SK-N-SH (cell line): ENCODE data around the gene CRB3. TPM values are rescaled to one million over a fixed set of nuclear protein-coding genes. Genes with fewer than 3 reads are reported as not detected.

Source experiments
- CTCF ChIA-PET: fragments of 300-600, 350-600 bp; formaldehyde crosslinking; extraction: SDS; loops from one replicate; lab custom pipeline; 2021; lab: Yijun Ruan, JAX
- POLR2A ChIA-PET: fragments of 350-600 bp; sonication (Branson Sonifier 250); formaldehyde crosslinking; extraction: SDS; loops from one replicate; lab custom pipeline; 2020; ENCODE audit warnings: antibody characterized with exemption, inconsistent platforms; lab: Yijun Ruan, JAX
- DNase-seq: peaks from one replicate; pipeline ENCODE4 v3.0.0; 2012
- H2AFZ ChIP-seq: fragments of 200-600 bp; sonication (generic); 2 replicates; pipeline ENCODE4 v1.8.1; 2016; ENCODE audit warnings: antibody characterized with exemption, mild to moderate bottlenecking, low read depth
- H3F3A ChIP-seq: fragments of 200-600 bp; sonication (generic); replicated peaks from 2 replicates; pipeline ENCODE3; 2016; ENCODE audit warnings: antibody characterized with exemption, mild to moderate bottlenecking; ENCODE audit not compliant: insufficient read depth
- H3K27ac ChIP-seq, 2 experiments: fragments of 200-500 bp in 1 of 2; fragments of 200-600 bp in 1 of 2; sonication (Bioruptor generic) in 1 of 2; sonication (generic), shearing (Covaris generic) in 1 of 2; 2 replicates each; pipeline versions ENCODE4 v1.5.1 to v1.6.1; 2014 to 2016; ENCODE audit warnings: low read depth in 2 of 2, inconsistent platforms in 1 of 2, low read length in 1 of 2, mild to moderate bottlenecking in 1 of 2, mixed read lengths in 1 of 2
- H3K27me3 ChIP-seq: fragments of 200-600 bp; sonication (generic), shearing (Covaris generic); 2 replicates; pipeline ENCODE4 v1.6.1; 2016; ENCODE audit warnings: mixed run types; ENCODE audit not compliant: insufficient read depth
- H3K36me3 ChIP-seq, 2 experiments: fragments of 200-500 bp in 1 of 2; fragments of 200-600 bp in 1 of 2; sonication (Bioruptor generic) in 1 of 2; sonication (generic) in 1 of 2; replicated peaks in 1 of 2; 2 replicates each; pipeline versions ENCODE3 to v1.5.1; 2014 to 2016; ENCODE audit warnings: low read length in 1 of 2, mild to moderate bottlenecking in 1 of 2; ENCODE audit not compliant: insufficient read depth in 2 of 2, control insufficient read depth in 1 of 2
- H3K4me1 ChIP-seq, 2 experiments: fragments of 200-500 bp in 1 of 2; fragments of 200-600 bp in 1 of 2; sonication (Bioruptor generic) in 1 of 2; sonication (generic), shearing (Covaris generic) in 1 of 2; 2 replicates each; pipeline versions ENCODE4 v1.5.1 to v1.6.1; 2014 to 2016; ENCODE audit warnings: low read depth in 1 of 2, low read length in 1 of 2, mixed run types in 1 of 2; ENCODE audit not compliant: insufficient read depth in 2 of 2, control insufficient read depth in 1 of 2
- H3K4me2 ChIP-seq: fragments of 200-600 bp; sonication (generic), shearing (Covaris generic); 2 replicates; pipeline ENCODE4 v1.6.1; 2017; ENCODE audit warnings: mixed run types
- H3K4me3 ChIP-seq, 2 experiments: fragments of 200-500 bp in 1 of 2; fragments of 200-600 bp in 1 of 2; sonication (Bioruptor generic) in 1 of 2; sonication (generic), shearing (Covaris generic) in 1 of 2; 2 replicates each; pipeline versions ENCODE4 v1.5.1 to v1.8.1; 2014 to 2016; ENCODE audit warnings: low read depth in 2 of 2, inconsistent platforms in 1 of 2, low read length in 1 of 2, mild to moderate bottlenecking in 1 of 2, mixed read lengths in 1 of 2, moderate library complexity in 1 of 2
- H3K79me2 ChIP-seq: fragments of 200-600 bp; sonication (generic); 2 replicates; pipeline ENCODE4 v1.8.1; 2017; ENCODE audit warnings: mild to moderate bottlenecking; ENCODE audit not compliant: insufficient read depth
- H3K9ac ChIP-seq: fragments of 200-600 bp; sonication (generic); 2 replicates; pipeline ENCODE4 v1.6.1; 2017; ENCODE audit warnings: mixed run types
- H3K9me2 ChIP-seq: fragments of 200-600 bp; sonication (generic); 2 replicates; pipeline ENCODE4 v1.6.1; 2017; ENCODE audit warnings: mixed run types
- H3K9me3 ChIP-seq: fragments of 200-600 bp; sonication (generic); 2 replicates; pipeline ENCODE4 v1.6.1; 2017; ENCODE audit warnings: mixed run types, mild to moderate bottlenecking, moderate library complexity
- H4K20me1 ChIP-seq: fragments of 200-600 bp; sonication (generic); 2 replicates; pipeline ENCODE4 v1.6.1; 2017; ENCODE audit warnings: mild to moderate bottlenecking, mixed run types; ENCODE audit not compliant: insufficient read depth
- EP300 ChIP-seq, 2 experiments: IDR thresholded peaks; 2 replicates each; pipeline versions ENCODE4 v1.4.0 to v1.6.1; 2012; ENCODE audit warnings: borderline replicate concordance in 1 of 2, low read depth in 1 of 2, low read length in 1 of 2
- EZH2phosphoT487 ChIP-seq: fragments of 200-600 bp; sonication (generic); IDR thresholded peaks from 2 replicates; pipeline ENCODE4 v1.6.1; 2017; ENCODE audit warnings: low read depth, mixed run types, mild to moderate bottlenecking, antibody characterized with exemption, moderate library complexity, borderline replicate concordance
- FOXJ3 ChIP-seq: sonication (generic); formaldehyde crosslinking; IDR thresholded peaks from 2 replicates; pipeline ENCODE4 v1.5.1; 2020; ENCODE audit warnings: mild to moderate bottlenecking, missing genetic modification reagents
- NRF1 ChIP-seq: IDR thresholded peaks from 2 replicates; pipeline ENCODE4 v1.6.1; 2012; ENCODE audit warnings: low read depth, mild to moderate bottlenecking, low read length
- RCOR1 ChIP-seq: fragments of 150-350 bp; IDR thresholded peaks from 2 replicates; pipeline ENCODE4 v1.6.1; 2017; ENCODE audit warnings: antibody characterized with exemption, low read length
- SMC3 ChIP-seq: IDR thresholded peaks from 2 replicates; pipeline ENCODE4 v1.6.1; 2012; ENCODE audit warnings: low read depth, low read length, improper control_type of control experiment
- TAF1 ChIP-seq: IDR thresholded peaks from 2 replicates; pipeline ENCODE4 v1.6.1; 2012; ENCODE audit warnings: low read depth, mild to moderate bottlenecking, low read length, moderate library complexity, borderline replicate concordance
- WGBS: methylation state at CpG from one replicate; pipeline ENCODE4 v1.1.6; 2017; ENCODE audit warnings: low lambda C conversion rate; 5-methylcytosine and 5-hydroxymethylcytosine counted together
- polyA plus RNA-seq, 3 experiments: library from polyadenylated mRNA; depleted of rRNA; stranded (reverse); fragments of >200 nt; gene quantifications; 2 replicates each; pipeline ENCODE4 v1.2.3, GENCODE V29; 2012
- TF ChIP-seq, protein P1 (sequence below): IDR thresholded peaks from 2 replicates; pipeline ENCODE4; 2012
- TF ChIP-seq, protein P2 (sequence below): fragments of 150-350 bp; IDR thresholded peaks from 2 replicates; pipeline ENCODE4 v1.6.1; 2017; ENCODE audit warnings: antibody characterized with exemption, low read length, low read depth, borderline replicate concordance
- TF ChIP-seq, protein P3 (sequence below): IDR thresholded peaks from 2 replicates; pipeline ENCODE4 v1.4.0; 2012; ENCODE audit warnings: low read depth, borderline replicate concordance
- TF ChIP-seq, protein P4 (sequence below): fragments of 200-600 bp; sonication (generic); IDR thresholded peaks from 2 replicates; pipeline ENCODE4 v1.6.1; 2017; ENCODE audit warnings: antibody characterized with exemption, mild to moderate bottlenecking, moderate library complexity

Gene CRB3
- polyA plus RNA-seq, 1 of the 3 experiments (the other 2 are of a cell fraction): not detected

DNA sequence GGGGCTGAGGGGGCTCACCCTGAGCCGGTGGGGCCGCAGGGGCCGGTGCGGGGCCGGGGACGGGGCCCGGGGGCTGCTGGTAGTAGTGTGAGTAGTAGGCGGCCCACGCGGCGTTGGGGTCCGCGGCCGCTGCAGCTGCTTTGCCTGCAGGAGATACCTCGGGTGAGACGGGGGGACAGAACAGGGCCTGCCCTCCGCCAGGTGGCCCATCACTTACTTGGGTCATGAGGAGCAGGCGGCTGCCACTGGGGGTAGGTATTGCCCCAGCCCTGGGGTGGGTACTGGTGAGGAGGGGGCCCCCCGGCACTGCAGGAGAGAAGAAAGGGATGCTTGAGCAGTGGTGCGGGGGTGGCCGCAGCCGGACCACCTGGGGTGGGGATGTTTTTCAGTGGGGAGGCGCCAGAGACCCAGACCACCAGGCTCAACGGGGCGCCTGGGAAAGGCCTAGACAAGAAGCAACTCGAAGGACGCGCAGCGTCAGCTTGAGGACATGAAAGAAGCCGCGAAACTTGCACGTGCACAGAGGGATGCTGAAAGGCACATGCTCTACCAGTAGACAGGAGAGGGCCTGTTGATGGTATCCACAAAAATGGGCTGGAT lies 48.4 kb upstream of the CRB3 start (continued):
- TF ChIP-seq, protein P1, sequence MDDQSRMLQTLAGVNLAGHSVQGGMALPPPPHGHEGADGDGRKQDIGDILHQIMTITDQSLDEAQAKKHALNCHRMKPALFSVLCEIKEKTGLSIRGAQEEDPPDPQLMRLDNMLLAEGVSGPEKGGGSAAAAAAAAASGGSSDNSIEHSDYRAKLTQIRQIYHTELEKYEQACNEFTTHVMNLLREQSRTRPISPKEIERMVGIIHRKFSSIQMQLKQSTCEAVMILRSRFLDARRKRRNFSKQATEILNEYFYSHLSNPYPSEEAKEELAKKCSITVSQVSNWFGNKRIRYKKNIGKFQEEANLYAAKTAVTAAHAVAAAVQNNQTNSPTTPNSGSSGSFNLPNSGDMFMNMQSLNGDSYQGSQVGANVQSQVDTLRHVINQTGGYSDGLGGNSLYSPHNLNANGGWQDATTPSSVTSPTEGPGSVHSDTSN: no peak
- TF ChIP-seq SMC3: no peak
- TF ChIP-seq, protein P2, sequence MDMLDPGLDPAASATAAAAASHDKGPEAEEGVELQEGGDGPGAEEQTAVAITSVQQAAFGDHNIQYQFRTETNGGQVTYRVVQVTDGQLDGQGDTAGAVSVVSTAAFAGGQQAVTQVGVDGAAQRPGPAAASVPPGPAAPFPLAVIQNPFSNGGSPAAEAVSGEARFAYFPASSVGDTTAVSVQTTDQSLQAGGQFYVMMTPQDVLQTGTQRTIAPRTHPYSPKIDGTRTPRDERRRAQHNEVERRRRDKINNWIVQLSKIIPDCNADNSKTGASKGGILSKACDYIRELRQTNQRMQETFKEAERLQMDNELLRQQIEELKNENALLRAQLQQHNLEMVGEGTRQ: no peak

DNA sequence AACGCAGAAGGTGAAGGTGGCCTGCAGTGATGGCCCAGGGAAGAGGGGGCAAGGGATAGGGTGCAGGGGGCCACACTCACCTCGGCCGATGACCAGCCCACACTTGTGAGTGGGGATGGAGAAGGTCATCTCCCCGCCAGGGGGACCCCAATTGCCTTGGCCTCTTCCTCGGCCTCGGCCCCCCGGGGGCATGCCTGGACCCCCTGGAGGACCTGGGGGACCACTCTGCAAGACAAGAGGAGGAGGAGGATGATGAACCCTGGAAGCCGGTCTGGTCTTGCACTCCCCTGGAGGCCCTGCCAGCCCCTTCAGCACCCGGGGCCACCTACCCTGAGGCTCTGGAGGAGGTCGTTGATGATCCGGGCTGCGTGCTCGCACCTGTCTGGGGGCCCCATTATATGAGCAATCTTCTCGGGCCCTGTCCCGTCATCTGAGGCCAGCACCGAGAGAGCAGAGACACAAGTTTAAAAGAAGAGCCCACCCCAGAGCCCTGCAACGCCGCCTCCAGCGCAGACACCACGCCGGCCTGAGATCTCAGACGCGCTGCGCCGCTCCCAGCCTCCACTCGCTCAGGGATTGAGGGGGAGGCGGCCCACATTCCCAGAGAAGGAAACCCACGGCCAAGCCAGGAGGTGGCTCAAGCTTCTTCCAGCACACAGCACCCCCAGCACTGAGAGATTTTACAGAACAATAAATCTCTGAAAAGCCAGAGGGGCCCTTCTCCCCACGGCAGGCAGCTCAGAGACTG lies 47.2 kb upstream of the CRB3 start:
- Histone ChIP-seq H3K27ac (no peak overlapping the region; a peak in 1 of 4 replicates), H3K4me3 (no peak overlapping the region), H2AFZ (no peak overlapping the region), H3K4me1 (no peaks in the 10 kb centered on the region; a peak in 1 of 4 replicates), H3K36me3 (peaks cover 27 to 77% of the 10 kb centered on the region in 2 experiments), H4K20me1 (peaks cover 44% of the 10 kb centered on the region), H3K27me3 (no peaks in the 10 kb centered on the region), H3K79me2 (peaks cover 38% of the 10 kb centered on the region), H3F3A (no peaks in the 10 kb centered on the region), H3K9me3 (no peaks in the 10 kb centered on the region), H3K9ac (no peak overlapping the region), H3K4me2 (no peak overlapping the region), H3K9me2 (no peaks in the 10 kb centered on the region)
- TF ChIP-seq TAF1 (no peak), EP300 (IDR thresholded peaks at IDR 0.05; ENCODE audit: borderline replicate concordance in 1 of 2, low read depth in 1 of 2, low read length in 1 of 2) (no peak), EZH2phosphoT487 (no peak), RCOR1 (no peak), FOXJ3 (no peak), NRF1 (no peak)
- TF ChIP-seq, protein P3, sequence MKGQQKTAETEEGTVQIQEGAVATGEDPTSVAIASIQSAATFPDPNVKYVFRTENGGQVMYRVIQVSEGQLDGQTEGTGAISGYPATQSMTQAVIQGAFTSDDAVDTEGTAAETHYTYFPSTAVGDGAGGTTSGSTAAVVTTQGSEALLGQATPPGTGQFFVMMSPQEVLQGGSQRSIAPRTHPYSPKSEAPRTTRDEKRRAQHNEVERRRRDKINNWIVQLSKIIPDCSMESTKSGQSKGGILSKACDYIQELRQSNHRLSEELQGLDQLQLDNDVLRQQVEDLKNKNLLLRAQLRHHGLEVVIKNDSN: no peak
- TF ChIP-seq, protein P4, sequence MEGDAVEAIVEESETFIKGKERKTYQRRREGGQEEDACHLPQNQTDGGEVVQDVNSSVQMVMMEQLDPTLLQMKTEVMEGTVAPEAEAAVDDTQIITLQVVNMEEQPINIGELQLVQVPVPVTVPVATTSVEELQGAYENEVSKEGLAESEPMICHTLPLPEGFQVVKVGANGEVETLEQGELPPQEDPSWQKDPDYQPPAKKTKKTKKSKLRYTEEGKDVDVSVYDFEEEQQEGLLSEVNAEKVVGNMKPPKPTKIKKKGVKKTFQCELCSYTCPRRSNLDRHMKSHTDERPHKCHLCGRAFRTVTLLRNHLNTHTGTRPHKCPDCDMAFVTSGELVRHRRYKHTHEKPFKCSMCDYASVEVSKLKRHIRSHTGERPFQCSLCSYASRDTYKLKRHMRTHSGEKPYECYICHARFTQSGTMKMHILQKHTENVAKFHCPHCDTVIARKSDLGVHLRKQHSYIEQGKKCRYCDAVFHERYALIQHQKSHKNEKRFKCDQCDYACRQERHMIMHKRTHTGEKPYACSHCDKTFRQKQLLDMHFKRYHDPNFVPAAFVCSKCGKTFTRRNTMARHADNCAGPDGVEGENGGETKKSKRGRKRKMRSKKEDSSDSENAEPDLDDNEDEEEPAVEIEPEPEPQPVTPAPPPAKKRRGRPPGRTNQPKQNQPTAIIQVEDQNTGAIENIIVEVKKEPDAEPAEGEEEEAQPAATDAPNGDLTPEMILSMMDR: no peak
- TF ChIP-seq, protein P1: no peak
- ChIA-PET CTCF (interaction anchor here (0.6 to 1.1 kb wide), 2 partner anchors 24 to 321 kb away, joined by 3 read pairs; partner anchors contain the start of gene GTF2F1), POLR2A (no interaction called here)
- 97% methylated on average over 23 of the region's 29 CpGs for WGBS
- peak; percentile 18 for DNase-seq
